Measurements from ENCODE around the gene EPDR1. TPM values are rescaled to one million over a fixed set of nuclear protein-coding genes. Genes with fewer than 3 reads are reported as not detected.

EPDR1 gene
- total and polyA plus RNA-seq, 2 experiments from 2014 or later = 4.4 to 13.8 TPM

DNA sequence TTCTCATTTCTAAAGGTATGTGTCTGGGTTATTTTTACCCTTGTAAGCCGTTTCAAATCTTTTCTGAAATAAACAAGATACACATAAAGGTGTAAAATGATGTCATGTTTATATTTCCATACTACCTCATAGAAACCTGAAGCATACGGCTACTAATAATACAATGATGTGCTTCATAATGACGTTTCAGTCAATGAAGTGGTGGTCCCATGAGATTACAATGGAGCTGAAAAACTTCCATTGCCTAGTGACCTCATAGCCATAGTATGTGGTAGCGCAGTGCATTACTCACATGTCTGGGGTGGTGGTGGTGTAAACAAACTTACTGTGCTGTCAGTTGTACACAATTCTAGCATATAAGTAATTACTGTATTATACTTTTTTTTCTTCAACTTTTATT lies 24.9 kb downstream of the EPDR1 start (continued):
- TF ChIP-seq, protein P1, sequence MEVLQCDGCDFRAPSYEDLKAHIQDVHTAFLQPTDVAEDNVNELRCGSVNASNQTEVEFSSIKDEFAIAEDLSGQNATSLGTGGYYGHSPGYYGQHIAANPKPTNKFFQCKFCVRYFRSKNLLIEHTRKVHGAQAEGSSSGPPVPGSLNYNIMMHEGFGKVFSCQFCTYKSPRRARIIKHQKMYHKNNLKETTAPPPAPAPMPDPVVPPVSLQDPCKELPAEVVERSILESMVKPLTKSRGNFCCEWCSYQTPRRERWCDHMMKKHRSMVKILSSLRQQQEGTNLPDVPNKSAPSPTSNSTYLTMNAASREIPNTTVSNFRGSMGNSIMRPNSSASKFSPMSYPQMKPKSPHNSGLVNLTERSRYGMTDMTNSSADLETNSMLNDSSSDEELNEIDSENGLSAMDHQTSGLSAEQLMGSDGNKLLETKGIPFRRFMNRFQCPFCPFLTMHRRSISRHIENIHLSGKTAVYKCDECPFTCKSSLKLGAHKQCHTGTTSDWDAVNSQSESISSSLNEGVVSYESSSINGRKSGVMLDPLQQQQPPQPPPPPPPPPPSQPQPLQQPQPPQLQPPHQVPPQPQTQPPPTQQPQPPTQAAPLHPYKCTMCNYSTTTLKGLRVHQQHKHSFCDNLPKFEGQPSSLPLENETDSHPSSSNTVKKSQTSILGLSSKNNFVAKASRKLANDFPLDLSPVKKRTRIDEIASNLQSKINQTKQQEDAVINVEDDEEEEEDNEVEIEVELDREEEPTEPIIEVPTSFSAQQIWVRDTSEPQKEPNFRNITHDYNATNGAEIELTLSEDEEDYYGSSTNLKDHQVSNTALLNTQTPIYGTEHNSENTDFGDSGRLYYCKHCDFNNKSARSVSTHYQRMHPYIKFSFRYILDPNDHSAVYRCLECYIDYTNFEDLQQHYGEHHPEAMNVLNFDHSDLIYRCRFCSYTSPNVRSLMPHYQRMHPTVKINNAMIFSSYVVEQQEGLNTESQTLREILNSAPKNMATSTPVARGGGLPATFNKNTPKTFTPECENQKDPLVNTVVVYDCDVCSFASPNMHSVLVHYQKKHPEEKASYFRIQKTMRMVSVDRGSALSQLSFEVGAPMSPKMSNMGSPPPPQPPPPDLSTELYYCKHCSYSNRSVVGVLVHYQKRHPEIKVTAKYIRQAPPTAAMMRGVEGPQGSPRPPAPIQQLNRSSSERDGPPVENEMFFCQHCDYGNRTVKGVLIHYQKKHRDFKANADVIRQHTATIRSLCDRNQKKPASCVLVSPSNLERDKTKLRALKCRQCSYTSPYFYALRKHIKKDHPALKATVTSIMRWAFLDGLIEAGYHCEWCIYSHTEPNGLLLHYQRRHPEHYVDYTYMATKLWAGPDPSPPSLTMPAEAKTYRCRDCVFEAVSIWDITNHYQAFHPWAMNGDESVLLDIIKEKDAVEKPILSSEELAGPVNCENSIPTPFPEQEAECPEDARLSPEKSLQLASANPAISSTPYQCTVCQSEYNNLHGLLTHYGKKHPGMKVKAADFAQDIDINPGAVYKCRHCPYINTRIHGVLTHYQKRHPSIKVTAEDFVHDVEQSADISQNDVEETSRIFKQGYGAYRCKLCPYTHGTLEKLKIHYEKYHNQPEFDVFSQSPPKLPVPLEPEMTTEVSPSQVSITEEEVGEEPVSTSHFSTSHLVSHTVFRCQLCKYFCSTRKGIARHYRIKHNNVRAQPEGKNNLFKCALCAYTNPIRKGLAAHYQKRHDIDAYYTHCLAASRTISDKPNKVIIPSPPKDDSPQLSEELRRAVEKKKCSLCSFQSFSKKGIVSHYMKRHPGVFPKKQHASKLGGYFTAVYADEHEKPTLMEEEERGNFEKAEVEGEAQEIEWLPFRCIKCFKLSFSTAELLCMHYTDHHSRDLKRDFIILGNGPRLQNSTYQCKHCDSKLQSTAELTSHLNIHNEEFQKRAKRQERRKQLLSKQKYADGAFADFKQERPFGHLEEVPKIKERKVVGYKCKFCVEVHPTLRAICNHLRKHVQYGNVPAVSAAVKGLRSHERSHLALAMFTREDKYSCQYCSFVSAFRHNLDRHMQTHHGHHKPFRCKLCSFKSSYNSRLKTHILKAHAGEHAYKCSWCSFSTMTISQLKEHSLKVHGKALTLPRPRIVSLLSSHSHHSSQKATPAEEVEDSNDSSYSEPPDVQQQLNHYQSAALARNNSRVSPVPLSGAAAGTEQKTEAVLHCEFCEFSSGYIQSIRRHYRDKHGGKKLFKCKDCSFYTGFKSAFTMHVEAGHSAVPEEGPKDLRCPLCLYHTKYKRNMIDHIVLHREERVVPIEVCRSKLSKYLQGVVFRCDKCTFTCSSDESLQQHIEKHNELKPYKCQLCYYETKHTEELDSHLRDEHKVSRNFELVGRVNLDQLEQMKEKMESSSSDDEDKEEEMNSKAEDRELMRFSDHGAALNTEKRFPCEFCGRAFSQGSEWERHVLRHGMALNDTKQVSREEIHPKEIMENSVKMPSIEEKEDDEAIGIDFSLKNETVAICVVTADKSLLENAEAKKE (CRISPR knock-in tag; IDR thresholded peaks at IDR 0.05) = no peak
- TF ChIP-seq, protein P2, sequence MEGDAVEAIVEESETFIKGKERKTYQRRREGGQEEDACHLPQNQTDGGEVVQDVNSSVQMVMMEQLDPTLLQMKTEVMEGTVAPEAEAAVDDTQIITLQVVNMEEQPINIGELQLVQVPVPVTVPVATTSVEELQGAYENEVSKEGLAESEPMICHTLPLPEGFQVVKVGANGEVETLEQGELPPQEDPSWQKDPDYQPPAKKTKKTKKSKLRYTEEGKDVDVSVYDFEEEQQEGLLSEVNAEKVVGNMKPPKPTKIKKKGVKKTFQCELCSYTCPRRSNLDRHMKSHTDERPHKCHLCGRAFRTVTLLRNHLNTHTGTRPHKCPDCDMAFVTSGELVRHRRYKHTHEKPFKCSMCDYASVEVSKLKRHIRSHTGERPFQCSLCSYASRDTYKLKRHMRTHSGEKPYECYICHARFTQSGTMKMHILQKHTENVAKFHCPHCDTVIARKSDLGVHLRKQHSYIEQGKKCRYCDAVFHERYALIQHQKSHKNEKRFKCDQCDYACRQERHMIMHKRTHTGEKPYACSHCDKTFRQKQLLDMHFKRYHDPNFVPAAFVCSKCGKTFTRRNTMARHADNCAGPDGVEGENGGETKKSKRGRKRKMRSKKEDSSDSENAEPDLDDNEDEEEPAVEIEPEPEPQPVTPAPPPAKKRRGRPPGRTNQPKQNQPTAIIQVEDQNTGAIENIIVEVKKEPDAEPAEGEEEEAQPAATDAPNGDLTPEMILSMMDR (conservative IDR thresholded peaks at IDR 0.05; ENCODE audit: low read depth in 2 of 2) = no peak

DNA sequence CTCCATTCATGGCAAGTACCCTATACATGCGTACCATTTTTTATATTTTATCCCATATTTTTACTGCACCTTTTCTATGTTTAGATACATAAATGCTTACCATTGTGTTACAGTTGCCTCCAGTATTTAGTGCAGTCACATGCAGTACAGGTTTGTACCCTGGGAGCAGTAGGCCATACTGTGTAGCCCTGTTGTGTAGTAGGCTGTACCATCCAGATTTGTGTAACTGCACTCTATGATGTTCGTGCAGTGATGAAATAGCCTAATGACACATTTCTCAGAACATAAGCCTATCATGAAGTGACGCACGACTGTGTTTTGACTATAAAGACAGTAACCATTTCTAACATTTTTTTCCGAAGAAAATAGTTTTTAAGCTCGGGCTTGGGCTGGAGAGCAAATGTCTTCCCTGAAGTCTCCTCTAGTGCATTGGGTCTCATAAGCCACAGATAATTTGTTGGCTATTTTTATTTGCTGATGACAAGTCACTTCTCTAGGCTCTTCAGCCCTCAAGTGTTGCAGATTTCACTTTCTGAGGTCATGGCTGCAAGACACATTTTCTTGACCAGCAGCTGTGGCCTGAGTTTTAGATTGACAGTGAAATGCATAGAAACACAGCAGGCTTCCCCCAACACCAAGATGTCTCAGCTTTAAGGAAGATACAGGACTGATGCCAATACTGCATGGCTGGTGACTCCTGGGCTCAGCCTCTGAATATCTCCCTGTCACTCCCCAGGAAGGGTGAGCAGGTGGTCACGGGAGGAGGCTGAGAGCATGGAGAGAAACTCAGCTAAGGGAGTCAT lies 26.9 kb downstream of the EPDR1 start:
- H3K9me3 Mint-ChIP-seq = no peaks in the 10 kb centered on the region
- no peak for TF ChIP-seq EZH2phosphoT487 (IDR thresholded peaks at IDR 0.05; ENCODE audit: unreplicated experiment)
- TF ChIP-seq ZNF114 (CRISPR knock-in tag; IDR thresholded peaks at IDR 0.05) = no peak
- TF ChIP-seq, protein P2 (conservative IDR thresholded peaks at IDR 0.05; ENCODE audit: low read depth in 2 of 2) = no peak
- TF ChIP-seq, protein P3, sequence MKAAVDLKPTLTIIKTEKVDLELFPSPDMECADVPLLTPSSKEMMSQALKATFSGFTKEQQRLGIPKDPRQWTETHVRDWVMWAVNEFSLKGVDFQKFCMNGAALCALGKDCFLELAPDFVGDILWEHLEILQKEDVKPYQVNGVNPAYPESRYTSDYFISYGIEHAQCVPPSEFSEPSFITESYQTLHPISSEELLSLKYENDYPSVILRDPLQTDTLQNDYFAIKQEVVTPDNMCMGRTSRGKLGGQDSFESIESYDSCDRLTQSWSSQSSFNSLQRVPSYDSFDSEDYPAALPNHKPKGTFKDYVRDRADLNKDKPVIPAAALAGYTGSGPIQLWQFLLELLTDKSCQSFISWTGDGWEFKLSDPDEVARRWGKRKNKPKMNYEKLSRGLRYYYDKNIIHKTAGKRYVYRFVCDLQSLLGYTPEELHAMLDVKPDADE (IDR thresholded peaks at IDR 0.05) = no peak
- TF ChIP-seq STAT1 (IDR thresholded peaks at IDR 0.05; ENCODE audit: unreplicated experiment) = no peak
- no peak for TF ChIP-seq NANOG (IDR thresholded peaks at IDR 0.05; ENCODE audit: borderline replicate concordance)
- TF ChIP-seq CREB1 (CRISPR knock-in tag; IDR thresholded peaks at IDR 0.05; ENCODE audit: low read depth) = no peak
- no peak for TF ChIP-seq ZNF331 (CRISPR knock-in tag; IDR thresholded peaks at IDR 0.05; ENCODE audit: low read depth)
- TF ChIP-seq POLR2AphosphoS5 (IDR thresholded peaks at IDR 0.05; ENCODE audit: low read depth) = no peak
- no peak for TF ChIP-seq EZH2 (IDR thresholded peaks at IDR 0.05; ENCODE audit: low read depth, unreplicated experiment)

More for the DNA sequence above, 26.9 kb downstream of the EPDR1 start:
- no peaks in the 10 kb centered on the region for H4K20me1 ChIP-seq (replicated peaks; ENCODE audit: insufficient read depth)
- no peaks in the 10 kb centered on the region for H3K9me2 ChIP-seq (ENCODE audit: insufficient read depth)
- H3K4me1 ChIP-seq (ENCODE audit: insufficient read depth) = peaks cover 3% of the 10 kb centered on the region; the same call in 1 of the 2 replicates
- ATAC-seq = no peak
- H2AFZ ChIP-seq = no peak overlapping the region
- no peaks in the 10 kb centered on the region for H3F3A ChIP-seq (replicated peaks; ENCODE audit: low read depth)
- DNase-seq (ENCODE audit: low spot score) = no peak
- no peak overlapping the region for H3K4me2 ChIP-seq
- H3K27me3 ChIP-seq (ENCODE audit: insufficient read depth) = no peaks in the 10 kb centered on the region
- H3K36me3 ChIP-seq (ENCODE audit: insufficient read depth) = no peaks in the 10 kb centered on the region
- Mint-ChIP-seq H3K36me3 (ENCODE audit: low read depth) (no peaks in the 10 kb centered on the region), H3K27ac (no peak overlapping the region), H3K27me3 (ENCODE audit: insufficient read depth, low read depth, poor library complexity) (no peaks in the 10 kb centered on the region), H3K4me3 (no peak overlapping the region), H3K4me1 (peaks cover 7% of the 10 kb centered on the region; the same call in 2 of the 3 replicates)
- no peaks in the 10 kb centered on the region for H3K79me2 ChIP-seq (replicated peaks; ENCODE audit: insufficient read depth)
- no peak overlapping the region for H3K4me3 ChIP-seq
- H3K27ac ChIP-seq (ENCODE audit: low read depth) = no peak overlapping the region
